ENCODE results near the gene CBLN3. TPM values are rescaled to one million over a fixed set of nuclear protein-coding genes. Genes with fewer than 3 reads are reported as not detected.
A peak's percentile ranks its signal among the peaks of the same experiment; 100 is the strongest.

CBLN3 gene
- total and polyA plus RNA-seq, 9 of the 15 experiments (the other 6 are each of a cell fraction or from before 2014, with no cell fraction given): 0.05 to 0.59 (median 0.26) TPM; not detected in 1

GRCh38 chr14:24385524-24385923 lies 43.9 kb downstream of the CBLN3 start:
- DNase-seq (ENCODE audit: extremely low read depth in 1 of 4, low spot score in 3 of 4): no peak
- no peak overlapping the region for H3K9ac ChIP-seq (ENCODE audit: insufficient read depth in 1 of 2, low read depth in 2 of 2, low read length in 2 of 2)
- no peak overlapping the region for H3K4me3 ChIP-seq
- in situ Hi-C loops (cut with MboI): no loop called here
- no peak overlapping the region for H3K4me2 ChIP-seq (ENCODE audit: insufficient read depth, low read length)
- H4K20me1 ChIP-seq (replicated peaks; ENCODE audit: control insufficient read depth, insufficient read depth, low read length): no peaks in the 10 kb centered on the region
- no peaks in the 10 kb centered on the region for H3K9me1 ChIP-seq (ENCODE audit: control insufficient read depth, insufficient read depth, low read length)
- intact Hi-C loops (cut with micrococcal nuclease): no loop called here
- 20% methylated on average over 4 of the region's 4 CpGs for WGBS (ENCODE audit: insufficient coverage, low coverage, missing lambda C conversion rate)
- no peaks in the 10 kb centered on the region for H3K36me3 ChIP-seq (ENCODE audit: control insufficient read depth, insufficient read depth, low read length)
- no TSS peak for BruUV-seq (replicated peaks)
- ChIA-PET CTCF (ENCODE audit: low intra/inter-chr PET ratio) (interaction anchor here (0.7 kb wide), 1 partner anchor 301 kb away, joined by 4 read pairs; no protein-coding TSS in a partner anchor), POLR2A (no interaction called here)
- H2AFZ ChIP-seq (ENCODE audit: low read depth, low read length): no peak overlapping the region
- H3K27me3 ChIP-seq (ENCODE audit: control insufficient read depth in 2 of 2, insufficient read depth in 2 of 2, low read length in 2 of 2): no peaks in the 10 kb centered on the region
- H3K4me1 ChIP-seq (replicated peaks in 1 of 2; ENCODE audit: control insufficient read depth in 2 of 2, insufficient read depth in 2 of 2, low read length in 2 of 2): peaks cover 0 to 11% of the 10 kb centered on the region in 2 experiments; a peak in 1 of 5 replicates
- FAIRE-seq: no peak
- no peaks in the 10 kb centered on the region for H3K79me2 ChIP-seq (ENCODE audit: control insufficient read depth, insufficient read depth, low read length)
- ATAC-seq: no peak
- TF ChIP-seq MEIS2 (IDR thresholded peaks at IDR 0.05; ENCODE audit: partially characterized antibody): peak; percentile 56
- TF ChIP-seq ZKSCAN3 (CRISPR knock-in tag; IDR thresholded peaks at IDR 0.05): no peak
- TF ChIP-seq EP300 (IDR thresholded peaks at IDR 0.05; ENCODE audit: low read length): no peak
- TF ChIP-seq, protein P1, sequence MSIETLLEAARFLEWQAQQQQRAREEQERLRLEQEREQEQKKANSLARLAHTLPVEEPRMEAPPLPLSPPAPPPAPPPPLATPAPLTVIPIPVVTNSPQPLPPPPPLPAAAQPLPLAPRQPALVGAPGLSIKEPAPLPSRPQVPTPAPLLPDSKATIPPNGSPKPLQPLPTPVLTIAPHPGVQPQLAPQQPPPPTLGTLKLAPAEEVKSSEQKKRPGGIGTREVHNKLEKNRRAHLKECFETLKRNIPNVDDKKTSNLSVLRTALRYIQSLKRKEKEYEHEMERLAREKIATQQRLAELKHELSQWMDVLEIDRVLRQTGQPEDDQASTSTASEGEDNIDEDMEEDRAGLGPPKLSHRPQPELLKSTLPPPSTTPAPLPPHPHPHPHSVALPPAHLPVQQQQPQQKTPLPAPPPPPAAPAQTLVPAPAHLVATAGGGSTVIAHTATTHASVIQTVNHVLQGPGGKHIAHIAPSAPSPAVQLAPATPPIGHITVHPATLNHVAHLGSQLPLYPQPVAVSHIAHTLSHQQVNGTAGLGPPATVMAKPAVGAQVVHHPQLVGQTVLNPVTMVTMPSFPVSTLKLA (conservative IDR thresholded peaks at IDR 0.05): no peak
- TF ChIP-seq, protein P2, sequence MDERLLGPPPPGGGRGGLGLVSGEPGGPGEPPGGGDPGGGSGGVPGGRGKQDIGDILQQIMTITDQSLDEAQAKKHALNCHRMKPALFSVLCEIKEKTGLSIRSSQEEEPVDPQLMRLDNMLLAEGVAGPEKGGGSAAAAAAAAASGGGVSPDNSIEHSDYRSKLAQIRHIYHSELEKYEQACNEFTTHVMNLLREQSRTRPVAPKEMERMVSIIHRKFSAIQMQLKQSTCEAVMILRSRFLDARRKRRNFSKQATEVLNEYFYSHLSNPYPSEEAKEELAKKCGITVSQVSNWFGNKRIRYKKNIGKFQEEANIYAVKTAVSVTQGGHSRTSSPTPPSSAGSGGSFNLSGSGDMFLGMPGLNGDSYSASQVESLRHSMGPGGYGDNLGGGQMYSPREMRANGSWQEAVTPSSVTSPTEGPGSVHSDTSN (CRISPR knock-in tag; IDR thresholded peaks at IDR 0.05; ENCODE audit: low read depth): no peak
- TF ChIP-seq, protein P2 (tag; conservative IDR thresholded peaks at IDR 0.05; ENCODE audit: low read depth): peak; percentile 54; the same call in 1 of the 2 replicates
- TF ChIP-seq THRAP3 (IDR thresholded peaks at IDR 0.05; ENCODE audit: borderline replicate concordance): no peak
- TF ChIP-seq, protein P3, sequence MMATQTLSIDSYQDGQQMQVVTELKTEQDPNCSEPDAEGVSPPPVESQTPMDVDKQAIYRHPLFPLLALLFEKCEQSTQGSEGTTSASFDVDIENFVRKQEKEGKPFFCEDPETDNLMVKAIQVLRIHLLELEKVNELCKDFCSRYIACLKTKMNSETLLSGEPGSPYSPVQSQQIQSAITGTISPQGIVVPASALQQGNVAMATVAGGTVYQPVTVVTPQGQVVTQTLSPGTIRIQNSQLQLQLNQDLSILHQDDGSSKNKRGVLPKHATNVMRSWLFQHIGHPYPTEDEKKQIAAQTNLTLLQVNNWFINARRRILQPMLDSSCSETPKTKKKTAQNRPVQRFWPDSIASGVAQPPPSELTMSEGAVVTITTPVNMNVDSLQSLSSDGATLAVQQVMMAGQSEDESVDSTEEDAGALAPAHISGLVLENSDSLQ (IDR thresholded peaks at IDR 0.05): peak; percentile 49
- TF ChIP-seq MIER1 (IDR thresholded peaks at IDR 0.05; ENCODE audit: low read depth): no peak
- H3K9me3 ChIP-seq (replicated peaks; ENCODE audit: control insufficient read depth, insufficient read depth, low read depth, low read length): no peaks in the 10 kb centered on the region
- no peak overlapping the region for H3K27ac ChIP-seq (ENCODE audit: extremely low read depth, low read depth, low read length)
